ENCODE results near the gene IFT57. TPM values are rescaled to one million over a fixed set of nuclear protein-coding genes. Genes with fewer than 3 reads are reported as not detected.

IFT57 gene
- 87.9 TPM for total RNA-seq

GRCh38 chr3:108221911-108222852 is at the start of gene IFT57:
Gene IFT57 (minus strand): TSS chr3:108222424. CDS start chr3:108222322, 102 bp downstream.

Other genes starting within 250 kb of the IFT57 start
- gene CD47, start 131.4 kb downstream of the IFT57 start, total RNA-seq, result 180 TPM
- not detected for gene HHLA2, start 74.1 kb upstream of the IFT57 start, total RNA-seq